H1 (cell line): ENCODE results near the gene SMNDC1. TPM values are rescaled to one million over a fixed set of nuclear protein-coding genes. Genes with fewer than 3 reads are reported as not detected.

ENCODE experiments used
- CTCF ChIA-PET: fragments of 300-600 bp; sonication (Branson Sonifier 250); formaldehyde crosslinking; loops from one replicate; lab custom pipeline; 2021; ENCODE audit not compliant: partially characterized antibody; lab: Charles Lee
- POLR2A ChIA-PET: fragments of 300-600 bp; sonication (Branson Sonifier 250); formaldehyde crosslinking; loops from one replicate; lab custom pipeline; 2021; ENCODE audit warnings: inconsistent platforms; ENCODE audit not compliant: partially characterized antibody; lab: Charles Lee
- DNase-seq, 2 experiments: peaks; one replicate each; pipeline versions ENCODE4 v3.0.0 to v3.0.0-alpha.2; 2010 to 2022; ENCODE audit warnings: low spot score in 2 of 2, low read depth in 1 of 2, mixed read lengths in 1 of 2
- FAIRE-seq: peaks from 2 replicates; lab custom pipeline; 2011; peaks lifted over from hg19 to GRCh38; lab: Jason Lieb, UNC
- H2AFZ ChIP-seq: 2 replicates; pipeline ENCODE4 v1.8.1; 2012; ENCODE audit warnings: low read length, inconsistent platforms
- H2AK5ac ChIP-seq: 2 replicates; pipeline ENCODE4 v1.6.1; 2013; ENCODE audit warnings: low read depth, low read length
- H2BK120ac ChIP-seq: replicated peaks from 2 replicates; pipeline ENCODE3; 2013; ENCODE audit warnings: low read depth, low read length, inconsistent platforms
- H2BK12ac ChIP-seq: 2 replicates; pipeline ENCODE4 v1.6.1; 2013; ENCODE audit warnings: low read depth, low read length
- H2BK15ac ChIP-seq: 2 replicates; pipeline ENCODE4 v1.6.1; 2013; ENCODE audit warnings: low read length
- H2BK20ac ChIP-seq: 2 replicates; pipeline ENCODE4 v1.6.1; 2013; ENCODE audit warnings: low read length
- H2BK5ac ChIP-seq: 2 replicates; pipeline ENCODE4 v1.6.1; 2013; ENCODE audit warnings: low read depth, low read length
- H3K14ac ChIP-seq: 2 replicates; pipeline ENCODE4 v1.6.1; 2013; ENCODE audit warnings: inconsistent platforms; ENCODE audit not compliant: insufficient read length
- H3K18ac ChIP-seq: 2 replicates; pipeline ENCODE4 v1.6.1; 2013; ENCODE audit warnings: low read length; ENCODE audit errors: extremely low read depth
- H3K23ac ChIP-seq: 2 replicates; pipeline ENCODE4 v1.6.1; 2013; ENCODE audit warnings: inconsistent platforms; ENCODE audit not compliant: insufficient read length
- H3K23me2 ChIP-seq: 2 replicates; pipeline ENCODE4 v1.6.1; 2013; ENCODE audit warnings: low read depth, low read length
- H3K27ac ChIP-seq: 2 replicates; pipeline ENCODE4 v1.6.1; 2011; ENCODE audit warnings: low read depth, low read length, inconsistent platforms
- H3K27me3 ChIP-seq, 4 experiments: replicated peaks in 1 of 4; 1 replicate in 1 of 4; 2 replicates in 3 of 4; pipeline versions ENCODE4 v1.6.1 to v1.8.1; 2011 to 2013; ENCODE audit warnings: low read length in 3 of 4, mild to moderate bottlenecking in 3 of 4, inconsistent platforms in 2 of 4, mixed read lengths in 2 of 4, moderate library complexity in 1 of 4; ENCODE audit not compliant: control insufficient read depth in 3 of 4, insufficient read depth in 3 of 4; ENCODE audit errors: extremely low read depth in 1 of 4
- H3K36me3 ChIP-seq, 4 experiments: 2 replicates each; pipeline versions ENCODE4 v1.6.1 to v1.8.1; 2011 to 2013; ENCODE audit warnings: mild to moderate bottlenecking in 4 of 4, low read length in 3 of 4, moderate library complexity in 2 of 4, control low read depth in 1 of 4, inconsistent platforms in 1 of 4; ENCODE audit not compliant: insufficient read depth in 4 of 4, control insufficient read depth in 2 of 4
- H3K4ac ChIP-seq: replicated peaks from 2 replicates; pipeline ENCODE3; 2013; ENCODE audit warnings: low read length, low read depth, mixed read lengths, inconsistent platforms; ENCODE audit not compliant: insufficient read length
- H3K4me1 ChIP-seq, 4 experiments: replicated peaks in 1 of 4; 1 replicate in 1 of 4; 2 replicates in 3 of 4; pipeline versions ENCODE4 v1.6.1 to v1.8.1; 2011 to 2013; ENCODE audit warnings: low read length in 3 of 4, inconsistent platforms in 2 of 4, mixed read lengths in 1 of 4; ENCODE audit not compliant: insufficient read depth in 4 of 4, control insufficient read depth in 3 of 4
- H3K4me2 ChIP-seq, 2 experiments: 2 replicates each; pipeline versions ENCODE4 v1.6.1 to v1.8.1; 2011 to 2013; ENCODE audit warnings: low read depth in 2 of 2, low read length in 2 of 2, control low read depth in 1 of 2, inconsistent platforms in 1 of 2, mild to moderate bottlenecking in 1 of 2; ENCODE audit not compliant: insufficient read depth in 1 of 2
- H3K4me3 ChIP-seq, 4 experiments: fragments of 200-600, 300-600 bp in 1 of 4; sonication (generic), shearing (Covaris generic), sonication (Bioruptor Twin) in 1 of 4; 2 replicates each; pipeline versions ENCODE4 v1.5.1 to v1.8.1; 2011 to 2016; ENCODE audit warnings: low read length in 4 of 4, low read depth in 3 of 4, control low read depth in 2 of 4, inconsistent platforms in 2 of 4, mild to moderate bottlenecking in 2 of 4, mixed read lengths in 1 of 4, moderate library complexity in 1 of 4; ENCODE audit not compliant: insufficient read depth in 2 of 4; ENCODE audit errors: extremely low read depth in 1 of 4
- H3K56ac ChIP-seq: replicated peaks from 2 replicates; pipeline ENCODE3; 2013; ENCODE audit warnings: low read depth, mild to moderate bottlenecking, mixed read lengths, low read length, inconsistent platforms; ENCODE audit not compliant: insufficient read length
- H3K79me1 ChIP-seq: 2 replicates; pipeline ENCODE4 v1.6.1; 2013; ENCODE audit warnings: low read depth, low read length, control low read depth
- H3K79me2 ChIP-seq, 2 experiments: 2 replicates each; pipeline versions ENCODE4 v1.6.1 to v1.8.1; 2012 to 2013; ENCODE audit warnings: low read length in 2 of 2, mild to moderate bottlenecking in 2 of 2, inconsistent platforms in 1 of 2; ENCODE audit not compliant: insufficient read depth in 2 of 2, control insufficient read depth in 1 of 2
- H3K9ac ChIP-seq, 4 experiments: replicated peaks in 1 of 4; 1 replicate in 1 of 4; 2 replicates in 3 of 4; pipeline versions ENCODE4 v1.6.1 to v1.8.1; 2011 to 2013; ENCODE audit warnings: low read depth in 3 of 4, low read length in 3 of 4, control low read depth in 2 of 4, mild to moderate bottlenecking in 2 of 4, moderate library complexity in 2 of 4, inconsistent platforms in 1 of 4; ENCODE audit errors: extremely low read depth in 1 of 4
- H3K9me3 ChIP-seq, 2 experiments: 2 replicates each; pipeline versions ENCODE4 v1.6.1 to v1.8.1; 2012 to 2013; ENCODE audit warnings: mild to moderate bottlenecking in 2 of 2, moderate library complexity in 2 of 2, control low read depth in 1 of 2, inconsistent platforms in 1 of 2, low read depth in 1 of 2, low read length in 1 of 2, mixed read lengths in 1 of 2; ENCODE audit not compliant: insufficient read depth in 2 of 2
- H4K20me1 ChIP-seq, 2 experiments: replicated peaks in 1 of 2; 2 replicates each; pipeline versions ENCODE3 to v1.8.1; 2011 to 2013; ENCODE audit warnings: inconsistent platforms in 2 of 2, low read length in 2 of 2, mild to moderate bottlenecking in 1 of 2; ENCODE audit not compliant: insufficient read depth in 2 of 2, control insufficient read depth in 1 of 2
- H4K5ac ChIP-seq: 2 replicates; pipeline ENCODE4 v1.6.1; 2013; ENCODE audit warnings: low read length, low read depth, mixed read lengths, inconsistent platforms; ENCODE audit not compliant: insufficient read length
- H4K8ac ChIP-seq: 2 replicates; pipeline ENCODE4 v1.8.0; 2013; ENCODE audit warnings: mild to moderate bottlenecking, moderate library complexity, low read length, inconsistent platforms; ENCODE audit not compliant: insufficient read depth; ENCODE audit errors: extremely low read depth
- H4K91ac ChIP-seq: replicated peaks from 2 replicates; pipeline ENCODE3; 2013; ENCODE audit warnings: low read length, mixed read lengths, inconsistent platforms; ENCODE audit not compliant: insufficient read length
- CBX5 ChIP-seq: fragments of 300-800, 300-1000 bp; sonication (generic); IDR thresholded peaks from 2 replicates; pipeline ENCODE4 v1.7.1; 2016; ENCODE audit warnings: antibody characterized with exemption, low read length, low read depth
- HDAC2 ChIP-seq, 2 experiments: fragments of 300-600 bp in 1 of 2; sonication (generic) in 1 of 2; IDR thresholded peaks; 2 replicates each; pipeline ENCODE4 v1.6.1; 2011 to 2012; ENCODE audit warnings: low read depth in 2 of 2, low read length in 2 of 2, mild to moderate bottlenecking in 2 of 2, moderate library complexity in 2 of 2, borderline replicate concordance in 1 of 2, inconsistent platforms in 1 of 2
- NRF1 ChIP-seq: IDR thresholded peaks from 2 replicates; pipeline ENCODE4 v1.6.1; 2011; ENCODE audit warnings: mild to moderate bottlenecking, low read depth, low read length, improper control_type of control experiment
- SP2 ChIP-seq: IDR thresholded peaks from 2 replicates; pipeline ENCODE4 v1.6.1; 2012; ENCODE audit warnings: mild to moderate bottlenecking, low read length, inconsistent platforms
- SRF ChIP-seq: IDR thresholded peaks from 2 replicates; pipeline ENCODE4 v1.6.1; 2011; ENCODE audit warnings: mild to moderate bottlenecking, low read depth, low read length, moderate library complexity
- WGBS, 2 experiments: shearing (Covaris generic) in 1 of 2; methylation state at CpG; one replicate each; pipeline versions ENCODE4 v1.1.6 to v1.1.7; 2013 to 2015; ENCODE audit warnings: low lambda C conversion rate in 2 of 2, mixed read lengths in 2 of 2, inconsistent platforms in 1 of 2, low coverage in 1 of 2, missing lambda C conversion rate in 1 of 2; ENCODE audit not compliant: insufficient replicate concordance in 2 of 2, insufficient coverage in 1 of 2, insufficient read length in 1 of 2; ENCODE audit errors: extremely low coverage in 1 of 2, missing lambda C conversion rate in 1 of 2; 5-methylcytosine and 5-hydroxymethylcytosine counted together
- polyA plus RNA-seq, 7 experiments: library from polyadenylated mRNA; depleted of rRNA in 3 of 7; stranded (reverse) in 5 of 7; unstranded in 2 of 7; fragments of >200 nt in 5 of 7; fragments of 200-250 nt in 2 of 7; gene quantifications; 1 replicate in 5 of 7; 2 replicates in 1 of 7; 4 replicates in 1 of 7; pipeline versions ENCODE4 v1.2.1 to v1.2.3, GENCODE V29; 2011 to 2013; ENCODE audit warnings: missing spikeins in 2 of 7, mixed read lengths in 2 of 7
- total RNA-seq: library from RNA; stranded (reverse); fragmentation: NEBNext Ultra II Directional; extraction: Animal tissue kit (Norgen Biotek cat#: 25700); gene quantifications from 2 replicates; pipeline ENCODE4 v1.2.1, GENCODE V29; 2021

The SMNDC1 gene
- total and polyA plus RNA-seq, 2 of the 8 experiments (the other 6 are each of a cell fraction or from before 2014, with no cell fraction given): 8.1 to 48.6 TPM

GRCh38 chr10:110345286-110345685 is 40.6 kb upstream of the SMNDC1 start:
- Histone ChIP-seq H3K18ac (no peak overlapping the region), H3K27me3 (no peaks in the 10 kb centered on the region), H3K14ac (no peak overlapping the region), H3K9ac (no peak overlapping the region), H3K4me1 (peaks cover 0 to 3% (median 0%) of the 10 kb centered on the region in 4 experiments; a peak in 1 of 7 replicates), H2BK120ac (no peak overlapping the region), H3K4ac (no peak overlapping the region), H3K4me3 (no peak overlapping the region), H2BK15ac (no peak overlapping the region), H4K5ac (no peak overlapping the region), H4K20me1 (no peaks in the 10 kb centered on the region), H2BK5ac (no peak overlapping the region), H3K23ac (no peak overlapping the region), H3K79me1 (no peaks in the 10 kb centered on the region), H3K9me3 (no peaks in the 10 kb centered on the region), H3K27ac (no peak overlapping the region), H2AK5ac (no peak overlapping the region), H3K36me3 (no peaks in the 10 kb centered on the region), H3K79me2 (no peaks in the 10 kb centered on the region), H4K91ac (no peak overlapping the region), H4K8ac (no peak overlapping the region), H2BK20ac (no peak overlapping the region), H3K4me2 (no peak overlapping the region), H2BK12ac (no peak overlapping the region), H3K56ac (no peak overlapping the region), H3K23me2 (no peaks in the 10 kb centered on the region), H2AFZ (no peak overlapping the region)
- ChIA-PET CTCF (interaction anchor here (0.7 to 3.1 kb wide), 10 partner anchors 9 to 263 kb away, joined by 3 to 23 read pairs (median 4); no protein-coding TSS in a partner anchor), POLR2A (no interaction called here)
- TF ChIP-seq NRF1 (no peak), CBX5 (no peak), SRF (no peak), SP2 (no peak), HDAC2 (IDR thresholded peaks at IDR 0.05; ENCODE audit: borderline replicate concordance in 1 of 2, low read depth in 2 of 2, low read length in 2 of 2) (no peak)
- no peak for FAIRE-seq
- 77% methylated on average over 4 of the region's 4 CpGs; no CpG with 5 or more reads in 1 of the 2 experiments for WGBS, 2 experiments
- DNase-seq: no peak
